ENCODE measurements around the gene CBARP. TPM values are rescaled to one million over a fixed set of nuclear protein-coding genes. Genes with fewer than 3 reads are reported as not detected.

CBARP gene
- total and polyA plus RNA-seq, 9 of the 15 experiments (the other 6 are each of a cell fraction or from before 2014, with no cell fraction given), result 0.03 to 8.9 (median 1.2) TPM; not detected in 1

- TF ChIP-seq CBFB (CRISPR knock-in tag; IDR thresholded peaks at IDR 0.05) (no peak), THRA (IDR thresholded peaks at IDR 0.05) (no peak), PPARD (CRISPR knock-in tag; IDR thresholded peaks at IDR 0.05) (no peak), NKRF (IDR thresholded peaks at IDR 0.05; ENCODE audit: borderline replicate concordance) (no peak), PKNOX1 (IDR thresholded peaks at IDR 0.05) (peak; percentile 97), ASH1L (IDR thresholded peaks at IDR 0.05; ENCODE audit: borderline replicate concordance, low read depth, partially characterized antibody) (no peak), PTRF (tag; IDR thresholded peaks at IDR 0.05) (no peak), MAZ (CRISPR knock-in tag; conservative IDR thresholded peaks at IDR 0.05 in 1 of 2, IDR thresholded peaks at IDR 0.05 in 1 of 2) (peak; percentile 78 to 85), RBBP5 (IDR thresholded peaks at IDR 0.05; ENCODE audit: borderline replicate concordance, insufficient read depth, low read length, poor library complexity, severe bottlenecking) (peak; percentile 96), RUNX1 (IDR thresholded peaks at IDR 0.05; ENCODE audit: low read depth) (no peak), TRIM28 (IDR thresholded peaks at IDR 0.05) (no peak), JUN (IDR thresholded peaks at IDR 0.05; ENCODE audit: borderline replicate concordance, low read depth, low read length) (peak; percentile 19; the same call in 1 of the 2 replicates), JUN (CRISPR knock-in tag; IDR thresholded peaks at IDR 0.05; ENCODE audit: borderline replicate concordance) (peak; percentile 73; the same call in 1 of the 2 replicates), SRSF1 (IDR thresholded peaks at IDR 0.05; ENCODE audit: low read depth, low read length) (0 out of 2 replicates have a peak, but pooled peaks have one; percentile 12), ZNF778 (CRISPR knock-in tag; IDR thresholded peaks at IDR 0.05) (no peak), HMG20B (CRISPR knock-in tag; IDR thresholded peaks at IDR 0.05) (no peak), DNMT1 (IDR thresholded peaks at IDR 0.05) (no peak; the same call in 1 of the 2 replicates), PHF21A (IDR thresholded peaks at IDR 0.05; ENCODE audit: borderline replicate concordance, low read depth) (no peak), HDAC8 (tag; IDR thresholded peaks at IDR 0.05) (no peak), SMAD3 (CRISPR knock-in tag; conservative IDR thresholded peaks at IDR 0.05) (no peak), ARID2 (IDR thresholded peaks at IDR 0.05) (no peak), SMARCA4 (IDR thresholded peaks at IDR 0.05) (no peak), ZBTB1 (CRISPR knock-in tag; IDR thresholded peaks at IDR 0.05; ENCODE audit: borderline replicate concordance, low read depth) (peak; percentile 51; the same call in 1 of the 2 replicates), ELK3 (CRISPR knock-in tag; IDR thresholded peaks at IDR 0.05) (no peak), ZNF165 (CRISPR knock-in tag; IDR thresholded peaks at IDR 0.05; ENCODE audit: borderline replicate concordance) (no peak)
Measured at GRCh38 chr19:1275260-1275975, 37.6 kb upstream of the CBARP start, which contains the start of gene FAM174C (continued).

All from K562 (cell line).